Cardiac atrium fibroblast (primary cell): Measurements from ENCODE around the gene PCK2. TPM values are rescaled to one million over a fixed set of nuclear protein-coding genes. Genes with fewer than 3 reads are reported as not detected.

Experiments used
- total RNA-seq: library from RNA; depleted of rRNA; stranded (reverse); fragments of >200 nt; gene quantifications from 2 replicates; pipeline ENCODE4 v1.2.3, GENCODE V29; 2015

Gene PCK2
- total RNA-seq = 32.7 and 43.4 TPM in 2 replicates

DNA sequence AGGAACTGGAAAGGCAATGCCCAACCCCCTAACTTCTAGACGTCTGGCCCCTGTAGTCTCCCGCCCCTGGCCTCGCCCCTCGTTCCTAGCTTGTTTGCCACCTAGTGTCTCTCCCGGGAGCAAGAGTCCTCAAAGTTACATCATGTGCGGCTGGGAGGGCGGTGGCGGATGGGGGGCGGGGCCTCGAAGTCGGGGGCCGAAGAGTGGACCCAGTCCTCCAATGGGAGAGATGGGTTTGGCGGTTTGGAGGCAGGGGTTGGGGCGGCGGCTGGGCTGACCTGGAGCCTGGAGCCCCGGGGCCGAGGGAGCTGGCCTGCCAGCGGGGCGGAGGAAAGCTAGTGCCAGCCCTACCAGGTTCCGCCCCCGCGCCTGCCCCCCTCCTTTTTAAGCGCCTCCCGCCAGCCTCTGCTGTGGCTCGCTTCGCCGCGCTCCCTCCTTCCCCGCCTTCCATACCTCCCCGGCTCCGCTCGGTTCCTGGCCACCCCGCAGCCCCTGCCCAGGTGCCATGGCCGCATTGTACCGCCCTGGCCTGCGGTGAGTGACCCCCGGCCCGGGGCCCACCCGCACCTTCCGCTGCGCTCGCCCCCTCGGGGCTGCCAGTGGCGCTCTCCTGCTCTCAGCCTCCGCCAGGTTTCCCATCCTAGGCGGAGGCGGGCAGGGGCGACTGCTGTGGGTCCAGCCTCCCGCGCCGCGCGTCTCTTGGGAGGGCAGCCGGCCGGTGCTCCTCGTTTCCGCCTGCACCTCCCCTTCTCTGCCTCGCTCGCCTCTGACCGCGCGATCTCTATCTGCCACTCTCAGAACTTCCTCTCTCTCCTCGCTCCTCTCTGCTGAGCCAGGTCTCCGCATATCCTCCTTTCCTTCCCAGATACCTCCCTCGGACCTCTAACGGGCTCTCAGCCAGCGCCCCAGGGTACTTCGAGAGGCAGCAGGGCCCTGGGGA is at the start of gene PCK2:
Gene PCK2 (plus strand): TSS at position 411 of the 940 bp plus-strand sequence. CDS start 95 bp downstream, at position 506.

DNA sequence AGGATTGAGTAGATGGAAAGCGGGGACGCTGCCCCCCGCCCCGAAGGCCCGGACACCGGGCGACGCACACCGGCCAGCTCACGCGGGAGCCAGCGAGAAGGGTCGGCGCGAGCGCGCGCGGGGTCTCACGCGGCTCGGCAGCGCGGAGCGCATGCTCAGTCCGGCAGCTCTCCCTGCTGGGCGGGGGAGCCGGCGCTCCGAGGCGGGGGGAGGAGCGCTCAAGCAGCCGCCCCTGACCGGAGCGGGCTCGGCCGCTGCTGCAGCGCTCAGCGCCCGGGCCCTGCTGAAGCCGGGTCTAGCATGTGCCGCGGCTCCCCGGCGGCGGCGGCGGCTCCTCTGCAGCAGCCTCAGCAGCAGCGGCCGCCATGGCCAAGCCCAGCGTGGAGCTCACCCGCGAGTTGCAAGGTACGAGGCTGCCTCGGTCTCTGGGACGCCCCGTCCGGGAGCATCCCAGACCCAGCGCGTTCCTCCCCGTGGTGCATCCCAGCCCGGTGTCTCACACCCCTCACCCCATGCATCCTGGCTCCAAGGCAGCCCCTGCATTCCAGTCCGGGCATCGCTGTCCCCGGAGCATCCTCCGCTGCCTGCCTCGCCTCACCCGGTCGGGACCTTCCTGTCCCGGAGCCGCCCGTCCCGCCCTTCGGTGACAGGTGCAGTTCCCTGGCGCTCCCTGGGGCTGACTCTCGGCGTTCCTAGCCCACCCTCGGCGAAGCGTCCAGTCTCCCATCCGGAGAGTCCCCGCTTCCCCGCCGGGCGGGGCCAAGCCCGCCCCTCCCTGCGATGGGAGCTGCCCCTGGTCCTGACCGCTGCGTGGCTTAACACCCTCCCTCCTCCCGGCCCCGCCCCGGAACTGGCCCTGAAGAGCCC is 42.1 kb upstream of the PCK2 start, which contains the start of gene CARMIL3:
Gene CARMIL3 (plus strand): TSS at position 221 of the 867 bp plus-strand sequence. CDS start 145 bp downstream, at position 366.

DNA sequence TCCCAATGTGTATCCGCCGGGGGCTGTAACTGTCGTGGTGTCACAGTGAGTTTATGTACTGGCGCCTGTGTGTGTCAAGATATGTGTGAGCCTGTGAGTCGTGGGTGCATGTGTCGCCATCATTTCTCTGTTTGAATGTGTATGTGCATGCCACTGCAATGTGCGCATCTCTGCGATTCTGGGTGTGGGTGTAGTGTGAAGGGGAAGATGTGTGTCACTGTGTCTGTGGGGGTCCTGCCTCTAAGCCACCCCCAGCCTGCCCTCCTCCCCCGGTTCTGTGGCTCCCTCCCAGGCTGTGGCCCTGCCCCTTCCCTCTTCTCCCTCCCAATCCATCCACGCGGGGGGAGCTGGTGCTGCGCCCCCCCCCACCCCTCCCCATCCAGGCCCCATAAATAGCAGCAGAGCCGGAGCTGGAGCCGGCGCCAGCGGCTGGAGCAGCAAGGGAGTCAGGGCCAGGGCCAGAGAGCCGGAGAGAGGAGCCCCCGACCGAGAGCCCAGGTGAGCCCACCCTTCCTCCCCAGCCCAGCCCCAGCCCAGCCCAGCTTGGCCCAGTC is 22.9 kb upstream of the PCK2 start, which contains the start of gene CPNE6:
Gene CPNE6 (plus strand): TSS at position 419 of the 554 bp plus-strand sequence. CDS start 1,375 bp downstream, outside the sequence.

DNA sequence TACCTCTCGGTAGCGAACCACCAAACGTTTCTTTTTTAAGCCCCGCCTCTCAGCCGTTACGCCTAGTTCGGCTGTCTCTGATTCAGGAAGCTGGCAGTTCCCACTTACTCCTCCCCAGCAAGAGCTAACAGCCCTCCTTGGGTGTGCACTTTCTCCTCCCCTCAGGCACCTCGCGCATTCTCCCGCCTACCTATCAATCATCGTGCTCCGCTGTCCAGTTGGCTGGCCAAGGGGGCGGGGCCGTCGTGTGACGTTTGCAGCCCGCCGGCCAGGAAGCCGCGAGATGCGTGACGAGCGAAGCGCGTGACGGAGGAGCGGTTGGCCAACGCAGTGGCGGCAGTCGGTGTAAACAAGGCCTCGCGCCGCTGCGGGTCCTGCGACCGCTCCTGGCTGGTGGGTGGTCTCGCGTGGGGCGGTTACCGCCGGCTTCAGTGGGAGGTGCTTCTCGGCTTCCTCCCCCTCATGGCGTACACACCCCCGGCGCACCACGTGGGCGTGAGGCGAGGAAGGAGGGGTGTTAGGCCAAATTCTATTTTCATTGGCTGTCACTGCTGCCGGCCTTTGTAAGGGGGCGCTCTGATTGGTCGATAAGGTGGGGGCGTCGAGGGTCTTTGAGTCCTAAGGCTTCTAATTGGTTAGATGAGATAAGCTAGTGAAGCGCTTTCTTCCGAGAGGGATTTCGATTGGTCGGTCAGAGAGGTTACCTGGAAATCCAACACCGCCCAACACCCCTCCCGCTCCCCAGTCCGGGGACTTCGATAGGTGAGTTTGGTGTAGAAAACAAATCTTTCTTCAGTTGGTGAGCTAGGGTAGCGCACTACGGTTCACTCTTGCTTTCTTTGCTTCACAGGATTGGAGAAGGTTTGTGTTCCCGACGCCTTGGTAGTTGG is 20.7 kb downstream of the PCK2 start, which contains the start of the genes DCAF11 and NRL:
Gene DCAF11 (plus strand): TSS at position 246 of the 890 bp plus-strand sequence. CDS start 818 bp downstream, outside the sequence.
Gene NRL (minus strand): TSS at position 418 of the 890 bp plus-strand sequence. CDS start 32,101 bp downstream, outside the sequence.

DNA sequence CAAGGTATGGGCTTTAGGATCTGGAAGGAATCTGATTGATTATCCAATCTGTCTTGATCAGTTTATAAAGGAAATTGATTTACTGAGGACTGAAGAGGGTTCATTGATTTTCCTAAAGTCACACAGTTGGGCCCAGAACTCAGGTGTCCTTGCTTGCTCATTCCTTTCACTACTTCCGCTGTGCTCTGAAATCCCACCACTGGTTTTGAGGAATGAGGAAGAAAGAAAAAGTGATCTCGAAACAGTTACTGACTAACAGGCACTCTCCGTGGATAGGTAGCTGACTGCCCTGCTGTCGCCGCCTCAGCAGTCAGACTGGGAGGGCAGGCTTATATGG is 36.2 kb downstream of the PCK2 start, which contains the start of gene FITM1:
Gene FITM1 (plus strand): TSS at position 280 of the 337 bp plus-strand sequence. CDS start 905 bp downstream, outside the sequence.

DNA sequence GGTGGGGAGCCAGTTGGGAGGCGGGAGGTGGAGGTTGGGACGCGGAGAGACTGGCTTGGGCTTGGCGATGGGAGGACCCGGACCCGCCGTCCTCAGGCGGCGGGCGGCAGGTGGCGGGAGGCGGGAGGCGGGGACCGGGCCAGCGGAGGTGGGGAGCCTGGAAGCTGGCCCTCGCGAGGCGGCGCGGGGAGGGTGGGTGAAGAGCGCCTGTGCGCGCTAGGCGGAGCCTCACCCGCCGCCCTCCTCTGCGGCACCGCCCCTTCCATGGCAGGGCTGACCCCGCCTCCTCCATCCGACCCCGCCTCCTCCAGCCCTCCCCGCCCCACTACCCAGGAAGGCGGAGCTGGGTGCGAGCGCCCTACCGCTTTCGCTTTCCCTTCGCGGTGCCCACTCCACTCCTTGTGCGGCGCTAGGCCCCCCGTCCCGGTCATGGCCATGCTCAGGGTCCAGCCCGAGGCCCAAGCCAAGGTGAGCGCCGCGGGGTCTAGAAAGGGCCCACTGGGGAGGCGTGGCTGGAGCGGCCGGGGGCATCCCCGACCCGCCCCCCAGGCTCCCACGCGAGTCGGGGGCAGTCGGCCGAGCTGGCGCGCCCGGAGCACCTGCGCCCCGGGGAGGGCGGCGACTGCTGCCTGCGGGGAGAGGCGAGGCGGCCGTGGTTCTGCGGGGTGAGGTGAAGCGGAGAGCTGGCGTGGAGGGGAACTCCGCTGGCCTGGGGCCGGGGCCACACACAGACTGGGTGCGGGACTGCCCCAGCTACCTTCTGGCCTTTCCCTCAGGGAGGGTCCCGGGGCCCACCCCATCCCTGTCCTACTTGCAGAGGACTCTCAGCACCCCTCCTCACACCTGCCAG is 41.9 kb downstream of the PCK2 start, which contains the start of gene PSME1:
Gene PSME1 (plus strand): TSS at position 361 of the 850 bp plus-strand sequence. CDS start 69 bp downstream, at position 430.

DNA sequence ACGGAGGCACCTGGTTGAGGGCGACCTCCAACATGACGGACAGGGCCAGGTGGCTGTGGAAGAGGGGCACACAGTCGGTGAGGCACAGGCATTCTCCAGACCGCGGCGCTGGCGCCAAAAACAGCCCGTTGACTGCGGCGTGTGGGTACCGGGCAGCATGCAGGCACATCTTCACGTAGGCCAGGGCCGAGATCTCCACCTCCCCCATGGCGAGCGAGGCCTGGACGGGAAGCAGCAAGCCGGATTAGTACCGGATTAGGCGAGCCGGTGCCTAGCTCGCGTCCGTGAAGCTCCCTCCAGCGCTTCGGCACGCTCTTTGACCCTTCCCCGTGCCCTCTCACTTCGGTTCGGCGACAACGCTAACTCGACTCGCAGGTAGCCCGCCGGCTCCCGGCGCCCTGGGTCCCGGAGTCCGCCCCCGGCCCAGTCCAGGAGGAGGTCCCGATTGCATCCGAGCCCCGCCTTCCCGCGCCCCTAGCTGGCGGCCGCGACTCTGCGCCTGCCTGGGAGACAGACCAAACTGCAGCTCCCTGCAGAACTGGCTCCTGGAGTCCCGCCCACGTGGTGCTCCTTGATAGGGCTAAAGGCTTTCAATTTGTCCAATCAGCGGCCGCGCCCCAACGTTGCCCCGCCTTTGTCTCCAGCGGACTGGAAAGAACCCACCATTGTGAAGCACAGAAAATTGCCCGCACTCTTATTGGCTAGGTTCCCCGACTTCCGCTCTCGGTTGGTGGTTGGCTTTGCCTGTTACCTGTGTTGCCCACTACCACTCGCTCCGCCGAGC is 47.2 kb downstream of the PCK2 start, which contains the start of gene EMC9:
Gene EMC9 (minus strand): TSS at position 495 of the 784 bp plus-strand sequence. CDS start 287 bp downstream, at position 208.

DNA sequence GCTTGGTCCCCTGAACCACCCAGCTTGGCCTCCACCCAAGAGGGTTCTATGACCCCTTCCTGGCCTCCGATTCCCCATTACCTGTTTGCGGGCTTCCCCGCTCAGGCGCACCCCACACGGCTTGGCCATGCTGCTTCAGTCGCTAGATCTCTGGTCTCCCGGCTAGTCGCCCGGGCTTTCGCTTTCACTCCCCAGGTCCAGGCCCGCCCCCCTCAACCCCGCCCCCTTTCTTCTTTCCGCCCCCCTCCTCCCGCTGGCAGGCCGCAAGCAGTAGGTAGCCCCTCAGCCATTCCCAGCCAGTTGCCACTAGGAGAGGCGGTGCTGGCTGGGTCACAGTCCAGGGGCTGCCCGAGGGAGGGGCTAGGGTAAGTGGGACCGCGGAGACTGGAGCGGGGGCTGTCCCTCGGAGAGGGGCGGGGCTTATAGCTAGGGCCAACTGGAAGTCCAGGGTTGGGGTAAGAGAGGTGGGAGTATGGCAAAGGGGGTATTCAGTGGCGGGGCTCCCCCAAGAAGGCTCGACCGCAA is 52.4 kb downstream of the PCK2 start, which contains the start of gene PSME2:
Gene PSME2 (minus strand): TSS at position 158 of the 525 bp plus-strand sequence. CDS start 29 bp downstream, at position 129.

DNA sequence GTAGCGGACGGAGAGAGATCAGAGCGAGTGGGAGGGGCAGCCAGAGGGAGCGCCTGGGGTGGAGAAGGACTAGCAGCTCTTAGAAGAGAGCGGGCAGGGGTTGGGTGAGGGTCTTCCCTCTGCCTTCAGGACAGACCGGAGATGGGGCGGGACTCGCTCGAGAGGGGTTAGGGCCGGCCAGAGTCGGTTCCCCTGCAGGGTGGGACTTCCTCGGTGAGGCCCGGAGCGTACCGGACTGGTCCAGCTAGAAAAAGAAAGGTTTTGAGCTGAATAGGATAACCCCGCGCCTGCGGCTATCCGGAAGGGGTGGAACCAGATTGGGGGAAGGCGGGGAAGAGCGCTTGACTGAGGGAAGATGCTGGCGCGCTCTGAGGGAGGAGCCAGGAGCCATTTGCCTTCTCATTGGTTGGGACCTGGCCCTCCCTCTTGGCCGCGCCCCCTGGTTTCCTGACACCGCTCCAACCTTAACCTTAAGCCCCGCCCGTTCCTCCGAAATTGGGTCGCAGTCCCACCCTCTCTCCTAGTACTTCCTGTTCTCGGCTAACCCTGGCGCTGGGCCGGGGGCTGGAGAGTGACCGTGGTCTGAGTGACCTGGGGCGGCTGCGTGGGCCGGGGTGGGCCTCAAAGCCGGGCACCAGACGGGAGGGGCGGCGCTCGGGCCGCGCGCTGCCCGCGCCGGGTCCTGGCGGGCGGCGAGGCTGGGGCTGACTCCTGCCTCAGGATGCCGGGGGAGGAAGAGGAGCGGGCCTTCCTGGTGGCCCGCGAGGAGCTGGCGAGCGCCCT is 53.1 kb downstream of the PCK2 start, which contains the start of gene RNF31:
Gene RNF31 (plus strand): TSS at position 521 of the 783 bp plus-strand sequence. CDS start 201 bp downstream, at position 722.

Other genes starting within 250 kb of the PCK2 start
- gene DHRS4, start 140.5 kb upstream of the PCK2 start, total RNA-seq = 31.2 and 36.6 TPM in 2 replicates
- gene DHRS4L2, start 105.4 kb upstream of the PCK2 start, total RNA-seq = 9.0 and 16.8 TPM in 2 replicates
- 0.16 TPM in 1 of 2 replicates, not detected in the other for gene CARMIL3, start 42.3 kb upstream of the PCK2 start, total RNA-seq
- gene CPNE6, start 22.7 kb upstream of the PCK2 start, total RNA-seq = not detected in 2 replicates
- 27.5 and 28.7 TPM in 2 replicates for gene DCAF11, start 20.5 kb downstream of the PCK2 start, total RNA-seq
- gene NRL, start 20.6 kb downstream of the PCK2 start, total RNA-seq = 0.32 TPM in 1 of 2 replicates, not detected in the other
- gene FITM1, start 36.3 kb downstream of the PCK2 start, total RNA-seq = 0.32 TPM in 1 of 2 replicates, not detected in the other
- gene PSME1, start 41.9 kb downstream of the PCK2 start, total RNA-seq = 151 and 174 TPM in 2 replicates
- gene EMC9, start 47.3 kb downstream of the PCK2 start, total RNA-seq = 14.4 and 27.4 TPM in 2 replicates
- 44.6 and 52.2 TPM in 2 replicates for gene PSME2, start 52.3 kb downstream of the PCK2 start, total RNA-seq
- gene RNF31, start 53.2 kb downstream of the PCK2 start, total RNA-seq = 24.2 and 25.6 TPM in 2 replicates
- gene IRF9, start 67.0 kb downstream of the PCK2 start, total RNA-seq = 34.2 and 65.2 TPM in 2 replicates
- 2.9 TPM in 1 of 2 replicates, not detected in the other for gene REC8, start 77.8 kb downstream of the PCK2 start, total RNA-seq
- 24.2 and 39.0 TPM in 2 replicates for gene IPO4, start 94.5 kb downstream of the PCK2 start, total RNA-seq
- gene TM9SF1, start 101.1 kb downstream of the PCK2 start, total RNA-seq = 71.5 and 84.7 TPM in 2 replicates
- gene TSSK4, start 111.4 kb downstream of the PCK2 start, total RNA-seq = not detected in 2 replicates
- 34.7 TPM in 2 replicates for gene CHMP4A, start 119.2 kb downstream of the PCK2 start, total RNA-seq
- gene MDP1, start 121.8 kb downstream of the PCK2 start, total RNA-seq = 6.7 and 9.2 TPM in 2 replicates
- gene NEDD8, start 138.1 kb downstream of the PCK2 start, total RNA-seq = 140 and 176 TPM in 2 replicates
- gene GMPR2, start 138.6 kb downstream of the PCK2 start, total RNA-seq = 41.7 and 96.7 TPM in 2 replicates
- 42.1 and 42.6 TPM in 2 replicates for gene TINF2, start 148.3 kb downstream of the PCK2 start, total RNA-seq
- gene TGM1, start 168.9 kb downstream of the PCK2 start, total RNA-seq = 0.16 and 0.72 TPM in 2 replicates
- gene RABGGTA, start 177.3 kb downstream of the PCK2 start, total RNA-seq = 25.9 and 39.9 TPM in 2 replicates
- 11.3 and 19.0 TPM in 2 replicates for gene DHRS1, start 205.5 kb downstream of the PCK2 start, total RNA-seq
- gene NOP9, start 205.5 kb downstream of the PCK2 start, total RNA-seq = 12.6 and 13.9 TPM in 2 replicates
- gene CIDEB, start 213.7 kb downstream of the PCK2 start, total RNA-seq = 0.18 and 2.8 TPM in 2 replicates
- gene LTB4R2, start 215.8 kb downstream of the PCK2 start, total RNA-seq = 1.4 and 2.1 TPM in 2 replicates
- 3.6 and 6.3 TPM in 2 replicates for gene LTB4R, start 217.2 kb downstream of the PCK2 start, total RNA-seq
- gene ADCY4, start 240.8 kb downstream of the PCK2 start, total RNA-seq = 1.8 and 2.3 TPM in 2 replicates
- gene RIPK3, start 245.7 kb downstream of the PCK2 start, total RNA-seq = 0.36 TPM in 1 of 2 replicates, not detected in the other